Activated naive CD4-positive, alpha-beta T cell treated with anti-CD3 and anti-CD28 coated beads, Interleukin-2, amount 10 ng/mL, durations not matched to agents 7 days and 5 days (primary cell): ENCODE data around the gene CD99.
"Not testable (repeated sequence)": the region's sequence is repeated elsewhere in the genome, so short reads cannot be mapped to it uniquely, and the experiment has no call there.

ENCODE experiments used
- CTCF ChIA-PET: fragments of 350-600 bp; sonication (Branson Sonifier 250); formaldehyde crosslinking; loops from one replicate; lab custom pipeline; 2021; ENCODE audit warnings: antibody characterized with exemption; lab: Charles Lee
- DNase-seq: peaks from one replicate; pipeline ENCODE4 v3.0.0-alpha.2; 2020
- H3K27ac Mint-ChIP-seq: one replicate; pipeline ENCODE4 v1.8.0; 2021; ENCODE audit warnings: mild to moderate bottlenecking, moderate library complexity, mixed read lengths
- H3K27me3 Mint-ChIP-seq: one replicate; pipeline ENCODE4 v1.8.0; 2021; ENCODE audit warnings: mild to moderate bottlenecking, mixed read lengths
- H3K36me3 Mint-ChIP-seq: one replicate; pipeline ENCODE4 v1.8.0; 2021; ENCODE audit warnings: mixed read lengths
- H3K4me1 Mint-ChIP-seq: one replicate; pipeline ENCODE4 v1.8.0; 2021; ENCODE audit warnings: mixed read lengths
- H3K4me3 Mint-ChIP-seq: one replicate; pipeline ENCODE4 v1.8.0; 2021; ENCODE audit warnings: mild to moderate bottlenecking, moderate library complexity, mixed read lengths
- H3K9me3 Mint-ChIP-seq: one replicate; pipeline ENCODE4 v1.8.0; 2021; ENCODE audit warnings: mixed read lengths

Gene CD99

DNA sequence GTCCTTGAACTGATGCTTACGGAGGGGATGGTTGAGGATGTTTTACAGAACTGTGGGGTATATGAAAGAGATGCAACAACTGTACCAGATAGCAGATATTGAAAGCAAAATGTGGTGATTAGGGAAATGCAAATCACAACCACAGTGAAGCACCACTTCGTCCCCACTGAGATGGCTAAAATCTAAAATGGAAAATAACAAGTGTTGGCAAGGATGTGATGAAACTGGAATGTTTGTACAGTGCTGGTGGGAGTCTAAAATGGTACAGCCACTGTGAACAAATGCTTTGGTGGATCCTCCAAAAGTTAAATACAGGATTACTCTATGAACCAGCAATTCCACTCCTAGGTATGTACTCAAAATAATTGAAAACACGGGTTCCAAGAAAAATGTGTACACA lies 83.7 kb downstream of the CD99 start:
- H3K4me1 Mint-ChIP-seq: no peaks in the 10 kb centered on the region
- peaks cover 27% of the 10 kb centered on the region for H3K27me3 Mint-ChIP-seq
- DNase-seq: no peak
- H3K27ac Mint-ChIP-seq: no peak overlapping the region
- H3K4me3 Mint-ChIP-seq: no peak overlapping the region
- CTCF ChIA-PET: no interaction called here
- H3K9me3 Mint-ChIP-seq: no peaks in the 10 kb centered on the region
- no peaks in the 10 kb centered on the region for H3K36me3 Mint-ChIP-seq

DNA sequence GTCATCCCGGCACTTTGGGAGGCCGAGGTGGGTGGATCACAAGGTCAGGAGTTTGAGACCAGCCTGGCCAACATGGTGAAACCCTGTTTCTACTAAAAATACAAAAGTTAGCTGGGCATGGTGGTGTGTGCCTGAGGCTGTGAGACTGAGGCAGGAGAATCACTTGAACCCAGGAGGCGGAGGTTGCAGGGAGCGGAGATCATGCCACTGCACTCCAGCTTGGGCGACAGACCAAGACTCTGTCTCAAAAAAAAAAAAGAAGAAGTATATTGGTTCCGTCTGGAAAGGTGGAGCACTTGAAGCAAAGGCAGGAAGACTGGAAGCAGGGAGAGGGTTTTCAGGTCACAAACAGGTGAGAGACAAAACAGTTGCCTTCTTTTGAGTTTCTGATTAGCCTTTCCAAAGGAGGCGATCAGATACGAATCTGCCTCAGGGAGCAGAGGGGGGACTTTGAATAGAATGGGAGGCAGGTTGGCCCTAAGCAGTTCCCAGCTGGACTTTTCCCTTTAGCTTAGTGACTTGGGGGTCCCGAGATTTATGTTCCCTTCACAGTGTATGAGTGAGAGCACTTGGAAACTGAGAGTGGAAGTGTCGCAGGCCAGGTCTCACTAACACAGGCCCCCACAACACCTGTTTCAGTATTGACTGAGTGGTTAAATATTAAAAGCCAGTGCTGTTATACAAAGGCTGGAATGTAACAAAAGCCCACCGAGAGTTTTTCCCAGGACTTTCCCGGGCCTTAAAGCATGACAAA lies 89.6 kb downstream of the CD99 start:
- H3K27ac Mint-ChIP-seq, H3K4me3 Mint-ChIP-seq, CTCF ChIA-PET, H3K36me3 Mint-ChIP-seq, H3K9me3 Mint-ChIP-seq, DNase-seq: not testable (repeated sequence)
- Mint-ChIP-seq H3K4me1 (peaks cover 11% of the 10 kb centered on the region), H3K27me3 (peaks cover 17% of the 10 kb centered on the region)

DNA sequence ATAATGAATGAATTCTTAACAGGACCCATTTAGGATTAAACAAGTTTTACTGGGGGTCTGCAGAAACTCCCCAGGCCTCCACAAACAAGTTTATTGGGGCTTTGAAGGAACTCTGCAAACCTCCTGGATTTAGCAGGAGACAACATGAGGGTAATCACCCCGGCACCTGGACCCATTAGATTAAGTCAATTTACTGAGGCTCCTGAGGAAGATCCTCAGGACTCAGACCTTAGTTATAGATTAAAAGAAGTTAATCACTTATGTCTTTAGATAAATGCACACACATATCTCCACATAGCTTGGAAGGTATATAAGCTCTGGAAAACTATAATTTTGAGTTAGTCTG lies 90.1 kb downstream of the CD99 start:
- no peak overlapping the region for H3K27ac Mint-ChIP-seq
- no peaks in the 10 kb centered on the region for H3K36me3 Mint-ChIP-seq
- H3K4me1 Mint-ChIP-seq: peaks cover 11% of the 10 kb centered on the region
- no peak overlapping the region for H3K4me3 Mint-ChIP-seq
- peaks cover 17% of the 10 kb centered on the region for H3K27me3 Mint-ChIP-seq
- CTCF ChIA-PET: no interaction called here
- no peak for DNase-seq
- no peaks in the 10 kb centered on the region for H3K9me3 Mint-ChIP-seq

DNA sequence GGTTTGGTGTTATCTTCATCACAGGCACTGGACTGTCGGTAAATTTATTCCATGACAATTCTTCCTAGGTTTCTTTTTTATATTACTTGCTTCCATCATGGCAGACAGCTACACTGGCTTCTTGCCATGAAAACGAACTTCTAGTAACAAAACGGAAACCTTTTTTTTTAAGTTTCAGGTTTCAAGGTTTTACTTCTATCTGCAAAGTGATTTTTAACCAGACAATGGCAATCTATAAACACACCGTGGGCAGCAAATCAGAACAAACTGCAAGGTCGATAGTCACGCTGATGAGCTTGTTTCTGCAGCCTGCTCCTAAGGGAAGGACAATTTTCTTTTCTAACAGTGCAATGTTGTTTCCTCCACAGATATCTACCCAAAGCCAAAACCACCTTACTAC lies 90.6 kb downstream of the CD99 start:
- H3K27ac Mint-ChIP-seq: no peak overlapping the region
- H3K4me1 Mint-ChIP-seq: peaks cover 11% of the 10 kb centered on the region
- no peaks in the 10 kb centered on the region for H3K36me3 Mint-ChIP-seq
- DNase-seq: no peak
- H3K27me3 Mint-ChIP-seq: peaks cover 17% of the 10 kb centered on the region
- H3K9me3 Mint-ChIP-seq: no peaks in the 10 kb centered on the region
- CTCF ChIA-PET: no interaction called here
- H3K4me3 Mint-ChIP-seq: no peak overlapping the region

DNA sequence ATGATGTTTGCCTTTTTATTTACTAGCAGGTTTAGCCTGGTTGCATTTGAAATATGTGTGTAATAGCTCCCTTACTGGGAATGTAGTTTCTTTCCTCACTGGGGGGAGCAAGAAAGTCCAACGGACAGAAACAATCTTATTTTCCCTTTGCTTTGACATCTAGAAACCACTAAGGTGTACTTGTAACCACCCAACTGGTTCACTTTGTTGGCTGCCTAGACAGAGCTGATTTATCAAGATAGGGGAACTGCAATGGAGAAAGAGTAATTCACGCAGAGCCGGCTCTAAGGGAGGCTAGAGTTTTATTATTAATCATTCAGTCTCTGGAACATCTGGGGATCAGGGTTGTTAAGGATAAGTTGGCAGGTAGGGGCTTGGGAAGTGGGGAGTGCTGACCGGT lies 91.1 kb downstream of the CD99 start:
- H3K36me3 Mint-ChIP-seq: no peaks in the 10 kb centered on the region
- no peak overlapping the region for H3K27ac Mint-ChIP-seq

DNA sequence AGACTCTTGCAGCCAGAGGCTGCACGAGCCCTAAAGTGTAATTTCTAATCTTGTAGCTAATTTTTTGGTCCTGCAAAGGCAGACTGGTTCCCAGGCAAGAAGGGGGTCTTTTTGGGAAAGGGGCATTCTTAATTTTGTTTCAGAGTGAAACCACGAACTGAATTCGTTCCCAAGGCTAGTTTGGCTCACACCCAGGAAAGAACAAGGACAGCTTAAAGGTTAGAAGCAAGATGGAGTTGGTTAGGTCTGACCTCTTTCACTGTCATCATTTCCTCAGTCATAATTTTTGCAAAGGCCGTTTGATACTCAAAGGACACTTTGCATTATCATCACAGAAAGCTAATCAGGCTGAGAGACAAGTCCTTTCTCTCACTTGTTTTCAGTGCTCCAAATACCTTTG lies 91.7 kb downstream of the CD99 start:
- H3K9me3 Mint-ChIP-seq: no peaks in the 10 kb centered on the region
- DNase-seq: no peak
- H3K4me3 Mint-ChIP-seq: no peak overlapping the region
- CTCF ChIA-PET: no interaction called here
- H3K27ac Mint-ChIP-seq: no peak overlapping the region
- peaks cover 17% of the 10 kb centered on the region for H3K27me3 Mint-ChIP-seq
- H3K4me1 Mint-ChIP-seq: peaks cover 11% of the 10 kb centered on the region
- H3K36me3 Mint-ChIP-seq: no peaks in the 10 kb centered on the region

More for the DNA sequence above, 91.1 kb downstream of the CD99 start:
- peaks cover 17% of the 10 kb centered on the region for H3K27me3 Mint-ChIP-seq
- peaks cover 11% of the 10 kb centered on the region for H3K4me1 Mint-ChIP-seq
- no peak overlapping the region for H3K4me3 Mint-ChIP-seq
- no peak for DNase-seq
- H3K9me3 Mint-ChIP-seq: no peaks in the 10 kb centered on the region
- CTCF ChIA-PET: no interaction called here

DNA sequence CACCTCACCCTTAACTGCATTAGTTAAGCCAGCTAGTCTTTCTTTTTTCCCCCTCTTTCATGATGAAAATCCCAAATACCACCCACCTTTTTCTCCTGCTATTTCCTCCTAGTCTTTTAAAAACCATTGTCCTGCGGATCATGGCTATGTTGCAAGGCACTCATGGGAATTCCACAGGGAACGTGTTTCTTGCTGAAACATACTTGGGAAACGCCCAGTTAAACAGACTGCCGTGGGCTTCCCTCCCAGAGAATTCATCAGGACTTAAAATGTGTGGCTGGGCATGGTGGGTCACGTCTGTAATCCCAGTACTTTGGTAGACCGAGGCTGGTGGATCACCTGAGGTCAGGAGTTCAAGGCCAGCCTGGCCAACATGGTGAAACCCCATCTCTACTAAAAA lies 92.9 kb downstream of the CD99 start:
- DNase-seq: no peak
- Mint-ChIP-seq H3K27me3 (peaks cover 11% of the 10 kb centered on the region), H3K4me1 (peaks cover 11% of the 10 kb centered on the region), H3K27ac (no peak overlapping the region), H3K36me3 (no peaks in the 10 kb centered on the region), H3K4me3 (no peak overlapping the region), H3K9me3 (no peaks in the 10 kb centered on the region)
- CTCF ChIA-PET: no interaction called here

DNA sequence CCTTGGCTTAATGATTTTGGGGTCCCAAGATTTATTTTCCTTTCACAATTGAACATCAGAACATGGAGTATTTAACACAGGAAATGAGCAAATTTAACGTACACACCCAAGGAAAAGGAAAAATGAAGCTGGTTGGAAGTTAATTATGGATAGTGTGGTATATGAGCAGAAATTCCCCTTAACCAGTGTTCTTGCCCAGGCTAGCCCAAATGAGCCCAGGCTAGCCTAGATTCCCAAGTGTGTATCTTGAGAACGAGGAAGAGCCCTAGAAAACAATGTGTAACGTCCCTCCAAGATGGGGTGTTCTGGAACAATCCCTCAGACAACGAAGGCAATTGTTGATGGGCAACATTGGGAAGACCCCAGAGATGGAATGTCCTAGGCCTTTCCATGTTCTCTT lies 94.4 kb downstream of the CD99 start:
- no peaks in the 10 kb centered on the region for H3K36me3 Mint-ChIP-seq
- DNase-seq: no peak
- CTCF ChIA-PET: no interaction called here
- no peak overlapping the region for H3K4me3 Mint-ChIP-seq
- H3K9me3 Mint-ChIP-seq: no peaks in the 10 kb centered on the region
- no peak overlapping the region for H3K27ac Mint-ChIP-seq
- peaks cover 11% of the 10 kb centered on the region for H3K4me1 Mint-ChIP-seq
- H3K27me3 Mint-ChIP-seq: peaks cover 10% of the 10 kb centered on the region

DNA sequence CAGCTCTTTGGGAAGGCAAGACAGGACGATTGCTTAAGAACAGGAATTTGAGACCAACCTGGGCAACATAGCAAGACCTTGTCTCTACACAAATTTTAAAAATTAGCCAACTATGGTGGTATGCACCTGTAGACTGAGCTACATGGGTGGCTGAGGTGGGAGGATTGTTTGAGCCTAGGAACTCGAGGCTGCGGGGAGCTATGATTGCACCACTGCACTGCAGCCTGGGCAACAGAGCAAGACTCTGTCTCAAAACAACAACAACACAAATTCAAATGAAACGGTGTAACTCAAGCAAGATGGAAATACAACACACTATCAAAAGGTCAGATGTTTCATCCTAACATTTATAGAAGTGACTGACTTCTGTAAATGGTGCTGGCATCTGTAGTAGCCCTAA lies 97.9 kb downstream of the CD99 start:
- Mint-ChIP-seq H3K36me3 (no peaks in the 10 kb centered on the region), H3K4me3 (no peak overlapping the region), H3K27ac (no peak overlapping the region), H3K27me3 (peaks cover 7% of the 10 kb centered on the region), H3K9me3 (no peaks in the 10 kb centered on the region), H3K4me1 (no peaks in the 10 kb centered on the region)
- DNase-seq: no peak
- CTCF ChIA-PET: no interaction called here

DNA sequence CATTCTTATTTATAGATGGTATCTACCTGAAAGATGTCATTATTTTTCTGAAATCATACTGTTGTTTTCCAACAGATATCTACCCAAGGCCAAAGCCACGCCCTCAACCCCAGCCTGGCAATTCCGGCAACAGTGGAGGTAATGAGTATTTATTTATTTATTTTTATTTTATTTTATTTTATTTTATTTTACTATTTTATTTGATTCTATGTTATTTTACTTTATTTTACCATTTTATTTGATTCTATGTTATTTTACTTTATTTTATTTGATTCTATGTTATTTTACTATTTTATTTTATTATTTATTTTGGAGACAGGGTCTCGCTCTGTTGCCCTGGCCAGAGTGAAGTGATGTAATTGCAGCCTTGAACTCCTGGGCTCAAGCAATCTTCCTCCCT lies 98.5 kb downstream of the CD99 start:
- Mint-ChIP-seq H3K9me3 (no peaks in the 10 kb centered on the region), H3K4me1 (no peaks in the 10 kb centered on the region), H3K4me3 (no peak overlapping the region), H3K36me3 (no peaks in the 10 kb centered on the region), H3K27me3 (peaks cover 8% of the 10 kb centered on the region), H3K27ac (no peak overlapping the region)
- DNase-seq: no peak
- CTCF ChIA-PET: no interaction called here
